Activated CD8-positive, alpha-beta memory T cell treated with anti-CD3 and anti-CD28 coated beads, Interleukin-2, amount 50 U/mL, for 4 hours (primary cell): ENCODE data around the gene SMC4.

Experiments
- DNase-seq: peaks from one replicate; pipeline ENCODE4 v3.0.0-alpha.2; 2020

SMC4 gene

GRCh38 chr3:160480931-160481330 is 81.5 kb downstream of the SMC4 start:
- DNase-seq: no peak

GRCh38 chr3:160481856-160482255 is 82.4 kb downstream of the SMC4 start:
- DNase-seq: no peak

DNA sequence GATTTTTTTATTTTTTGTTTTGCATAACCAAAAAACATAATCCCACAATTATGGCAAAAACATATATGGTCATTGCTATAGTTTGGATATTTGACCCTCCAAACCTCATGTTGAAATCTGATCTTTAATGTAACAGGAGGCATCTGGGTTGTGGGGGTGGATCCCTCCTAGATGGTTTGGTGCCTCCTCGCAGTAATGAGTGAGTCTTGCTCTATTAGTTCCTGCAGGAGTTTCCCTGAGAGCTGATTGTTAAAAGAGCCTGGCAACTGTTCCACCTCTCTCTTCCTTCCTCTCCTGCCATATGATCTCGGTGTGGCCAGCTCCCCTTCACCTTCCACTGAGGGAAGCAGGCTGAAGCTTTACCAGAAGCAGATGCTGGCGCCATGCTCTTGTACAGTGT is 83.3 kb downstream of the SMC4 start:
- DNase-seq: no peak
